Measurements from ENCODE around the gene MCAM.

- no peak for TF ChIP-seq POLR2A (IDR thresholded peaks at IDR 0.05; ENCODE audit: low read length)
- TF ChIP-seq GATA1 (IDR thresholded peaks at IDR 0.05; ENCODE audit: low read depth, low read length): no peak
These were observed 10.5 kb downstream of the MCAM start for GRCh38 chr11:119306373-119306890.

All from erythroblast (primary cell).